Measurements from ENCODE around the gene WNT7A.
A peak's percentile ranks its signal among the peaks of the same experiment; 100 is the strongest.

WNT7A gene

DNA sequence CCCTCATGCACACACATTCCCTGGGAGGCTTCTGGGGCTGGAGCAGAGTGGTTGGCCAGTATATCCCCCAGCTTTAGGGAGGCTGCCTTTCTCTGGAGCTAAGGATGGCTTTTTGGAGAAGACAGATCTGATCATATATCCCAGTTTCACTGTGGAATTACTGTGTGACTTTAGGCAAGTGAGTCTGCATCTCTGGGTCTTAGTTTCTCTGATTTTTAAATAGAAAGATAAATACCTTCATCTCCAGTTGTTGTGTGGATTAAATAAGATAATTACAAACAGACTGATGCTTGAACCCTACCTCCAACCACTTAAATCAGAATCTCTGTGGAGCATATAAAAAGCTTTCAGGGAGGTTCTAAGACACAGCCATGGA, 11.1 kb upstream of the WNT7A start:
- TF ChIP-seq, protein P1, sequence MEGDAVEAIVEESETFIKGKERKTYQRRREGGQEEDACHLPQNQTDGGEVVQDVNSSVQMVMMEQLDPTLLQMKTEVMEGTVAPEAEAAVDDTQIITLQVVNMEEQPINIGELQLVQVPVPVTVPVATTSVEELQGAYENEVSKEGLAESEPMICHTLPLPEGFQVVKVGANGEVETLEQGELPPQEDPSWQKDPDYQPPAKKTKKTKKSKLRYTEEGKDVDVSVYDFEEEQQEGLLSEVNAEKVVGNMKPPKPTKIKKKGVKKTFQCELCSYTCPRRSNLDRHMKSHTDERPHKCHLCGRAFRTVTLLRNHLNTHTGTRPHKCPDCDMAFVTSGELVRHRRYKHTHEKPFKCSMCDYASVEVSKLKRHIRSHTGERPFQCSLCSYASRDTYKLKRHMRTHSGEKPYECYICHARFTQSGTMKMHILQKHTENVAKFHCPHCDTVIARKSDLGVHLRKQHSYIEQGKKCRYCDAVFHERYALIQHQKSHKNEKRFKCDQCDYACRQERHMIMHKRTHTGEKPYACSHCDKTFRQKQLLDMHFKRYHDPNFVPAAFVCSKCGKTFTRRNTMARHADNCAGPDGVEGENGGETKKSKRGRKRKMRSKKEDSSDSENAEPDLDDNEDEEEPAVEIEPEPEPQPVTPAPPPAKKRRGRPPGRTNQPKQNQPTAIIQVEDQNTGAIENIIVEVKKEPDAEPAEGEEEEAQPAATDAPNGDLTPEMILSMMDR (IDR thresholded peaks at IDR 0.05): no peak
- H3K27ac ChIP-seq: peak overlapping the region in 1 of 2 donors; percentile 25

DNA sequence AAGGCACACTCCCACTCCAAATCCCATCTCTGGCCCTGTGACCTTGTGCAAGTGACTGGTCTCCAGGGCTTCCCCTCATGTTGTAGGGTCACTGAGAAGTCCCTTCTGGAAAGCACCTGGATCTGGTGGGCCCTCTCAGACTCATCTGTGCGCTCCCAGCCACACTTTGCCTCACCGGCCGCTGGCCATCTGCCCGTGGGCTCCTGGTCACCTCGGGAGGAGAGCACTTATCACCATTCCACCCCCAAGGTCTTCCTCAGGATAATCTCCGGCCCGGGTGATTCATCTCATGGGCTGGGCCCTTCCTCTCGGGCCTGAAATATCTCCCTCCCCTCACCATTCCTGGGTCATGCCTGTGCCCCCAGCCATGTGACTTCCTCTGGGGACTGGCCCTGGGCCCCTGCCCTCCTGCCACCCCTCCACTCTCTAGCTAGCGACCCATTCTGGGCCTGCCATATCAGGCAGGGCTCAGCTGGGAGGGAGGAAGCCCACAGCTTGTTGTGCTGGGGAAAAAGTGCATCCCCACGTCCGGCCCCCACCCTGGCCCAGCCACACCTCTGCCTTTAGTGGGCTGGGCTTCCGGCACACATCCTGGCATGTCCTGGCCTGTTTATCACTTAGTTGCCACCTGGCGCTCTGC, 10.6 kb upstream of the WNT7A start:
- H3K27ac ChIP-seq: peak overlapping the region in 1 of 2 donors; percentile 25
- no peak for DNase-seq (ENCODE audit: low spot score)

More for the DNA sequence above, 11.1 kb upstream of the WNT7A start:
- DNase-seq (ENCODE audit: low spot score): no peak
- no peak overlapping the region for H3K4me3 ChIP-seq

DNA sequence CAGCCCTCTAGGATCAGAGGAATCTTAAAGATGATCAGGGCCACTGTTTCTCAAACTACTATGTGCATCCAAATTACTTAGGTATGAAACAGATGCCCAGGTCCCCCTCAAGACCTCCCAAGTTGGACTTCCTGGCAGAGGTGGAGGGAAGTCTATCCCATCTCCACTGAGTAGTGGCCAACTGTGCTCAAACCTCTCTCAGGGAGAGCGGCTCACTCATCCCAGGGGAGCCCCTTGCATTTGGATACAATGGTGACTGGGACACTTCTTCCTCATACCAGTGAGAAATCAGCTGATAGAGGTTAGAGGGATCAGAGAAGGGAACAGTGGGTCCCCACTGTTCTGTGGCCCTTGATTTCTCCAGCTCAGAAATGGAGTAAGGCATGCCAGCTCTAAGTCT, 8.7 kb upstream of the WNT7A start:
- TF ChIP-seq, protein P1 (IDR thresholded peaks at IDR 0.05): no peak
- H3K27ac ChIP-seq: no peak overlapping the region
- H3K4me3 ChIP-seq: no peak overlapping the region
- no peak for DNase-seq (ENCODE audit: low spot score)

More for the DNA sequence above, 10.6 kb upstream of the WNT7A start:
- TF ChIP-seq, protein P1 (IDR thresholded peaks at IDR 0.05): no peak
- no peak overlapping the region for H3K4me3 ChIP-seq

DNA sequence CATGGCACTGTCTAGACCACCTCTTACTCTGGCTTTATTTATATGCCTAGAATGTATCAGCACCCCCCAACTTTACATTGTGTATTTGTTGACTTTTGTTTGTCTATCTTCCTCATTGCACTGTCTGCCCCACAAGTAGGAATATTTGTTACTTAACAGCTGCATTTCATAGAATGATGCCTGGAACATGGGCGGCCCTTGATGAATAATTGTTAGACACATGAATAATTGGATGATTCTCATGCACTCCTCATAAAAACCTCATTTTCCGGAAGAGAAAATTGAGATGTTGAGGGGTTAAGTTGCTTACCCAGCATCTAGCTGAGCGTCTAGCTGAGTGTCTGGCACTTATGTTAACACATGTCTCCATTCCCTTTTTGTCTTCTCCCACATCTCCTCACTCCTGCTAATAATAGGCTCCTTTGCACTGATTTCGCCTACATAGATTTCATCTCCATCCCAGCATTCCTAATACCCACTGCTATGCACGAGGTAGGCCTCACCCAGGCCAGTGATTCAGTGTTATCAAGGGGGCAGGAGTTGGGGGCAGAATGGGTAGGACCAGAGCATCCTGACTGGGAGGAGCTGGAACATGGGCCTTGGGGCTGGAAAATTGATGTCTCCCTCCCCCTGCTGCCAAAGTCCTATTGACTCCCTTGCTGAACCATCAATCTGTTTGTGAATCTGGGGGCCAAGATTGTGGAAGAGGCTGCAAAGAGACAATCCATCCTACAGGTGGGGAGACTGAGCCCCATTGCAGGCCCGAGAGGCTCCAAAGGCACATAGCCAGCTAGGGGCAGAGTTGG, 7.8 kb upstream of the WNT7A start:
- DNase-seq (ENCODE audit: low spot score): peak; percentile 45
- Histone ChIP-seq H3K27ac (no peak overlapping the region), H3K4me3 (no peak overlapping the region)
- TF ChIP-seq, protein P1 (IDR thresholded peaks at IDR 0.05): no peak

GRCh38 chr3:13886593-13887129, 6.8 kb upstream of the WNT7A start:
- TF ChIP-seq, protein P1 (IDR thresholded peaks at IDR 0.05): no peak
- peak; percentile 67 for DNase-seq (ENCODE audit: low spot score)
- Histone ChIP-seq H3K4me3 (no peak overlapping the region), H3K27ac (no peak overlapping the region)

GRCh38 chr3:13885704-13886010, 5.8 kb upstream of the WNT7A start:
- no peak overlapping the region for H3K27ac ChIP-seq
- DNase-seq (ENCODE audit: low spot score): no peak
- TF ChIP-seq, protein P1 (IDR thresholded peaks at IDR 0.05): no peak
- no peak overlapping the region for H3K4me3 ChIP-seq

Measured in coronary artery (tissue), 2 donors.